Subcutaneous adipose tissue (tissue), 4 donors: ENCODE results near the gene LRRC32. TPM values are rescaled to one million over a fixed set of nuclear protein-coding genes. Genes with fewer than 3 reads are reported as not detected.

Experiments
- total RNA-seq, 4 donors: library from RNA; depleted of rRNA; stranded (reverse); fragments of >200 nt; gene quantifications; one replicate each; pipeline ENCODE4 v1.1.0, GENCODE V29; 2016
- TF ChIP-seq, protein P1 (sequence below): fragments of 450-650 bp; IDR thresholded peaks from one replicate; pipeline ENCODE4 v1.5.1; 2016; ENCODE audit warnings: low read depth, mild to moderate bottlenecking, control low read depth, antibody characterized with exemption, moderate library complexity

LRRC32 gene
- total RNA-seq, 4 donors from 2014 or later, result 30.1 to 93.6 (median 57.6) TPM

DNA sequence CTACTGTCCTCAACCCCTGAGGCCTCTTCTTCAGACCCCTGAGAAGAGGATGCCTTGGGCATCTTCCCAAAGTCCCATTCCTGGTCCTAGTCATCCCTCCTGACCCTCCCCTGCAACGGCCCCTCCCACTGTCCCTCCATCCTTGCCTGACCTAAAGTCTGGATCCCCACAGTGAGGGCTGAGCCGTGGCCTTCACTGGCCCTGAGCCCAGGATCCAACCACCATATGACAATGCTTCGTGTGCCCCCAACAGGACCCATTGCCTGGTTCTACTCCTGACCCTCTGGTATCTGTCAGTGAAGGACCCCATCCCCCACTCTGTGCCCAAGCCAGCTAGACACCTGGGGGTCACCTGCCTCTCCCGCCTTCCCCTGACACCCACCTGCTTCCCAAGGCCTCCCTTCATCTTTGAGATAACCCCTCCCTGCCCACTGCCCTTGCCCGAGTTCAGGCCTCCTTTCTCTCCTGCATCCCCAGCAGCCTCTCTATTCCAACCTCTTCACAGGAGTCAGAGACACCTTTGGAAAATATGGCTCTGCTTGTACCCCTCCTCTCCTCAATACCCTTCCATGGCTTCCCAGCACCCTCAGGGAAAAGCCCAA is 48.0 kb downstream of the LRRC32 start:
- TF ChIP-seq, protein P1, sequence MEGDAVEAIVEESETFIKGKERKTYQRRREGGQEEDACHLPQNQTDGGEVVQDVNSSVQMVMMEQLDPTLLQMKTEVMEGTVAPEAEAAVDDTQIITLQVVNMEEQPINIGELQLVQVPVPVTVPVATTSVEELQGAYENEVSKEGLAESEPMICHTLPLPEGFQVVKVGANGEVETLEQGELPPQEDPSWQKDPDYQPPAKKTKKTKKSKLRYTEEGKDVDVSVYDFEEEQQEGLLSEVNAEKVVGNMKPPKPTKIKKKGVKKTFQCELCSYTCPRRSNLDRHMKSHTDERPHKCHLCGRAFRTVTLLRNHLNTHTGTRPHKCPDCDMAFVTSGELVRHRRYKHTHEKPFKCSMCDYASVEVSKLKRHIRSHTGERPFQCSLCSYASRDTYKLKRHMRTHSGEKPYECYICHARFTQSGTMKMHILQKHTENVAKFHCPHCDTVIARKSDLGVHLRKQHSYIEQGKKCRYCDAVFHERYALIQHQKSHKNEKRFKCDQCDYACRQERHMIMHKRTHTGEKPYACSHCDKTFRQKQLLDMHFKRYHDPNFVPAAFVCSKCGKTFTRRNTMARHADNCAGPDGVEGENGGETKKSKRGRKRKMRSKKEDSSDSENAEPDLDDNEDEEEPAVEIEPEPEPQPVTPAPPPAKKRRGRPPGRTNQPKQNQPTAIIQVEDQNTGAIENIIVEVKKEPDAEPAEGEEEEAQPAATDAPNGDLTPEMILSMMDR, result no peak

DNA sequence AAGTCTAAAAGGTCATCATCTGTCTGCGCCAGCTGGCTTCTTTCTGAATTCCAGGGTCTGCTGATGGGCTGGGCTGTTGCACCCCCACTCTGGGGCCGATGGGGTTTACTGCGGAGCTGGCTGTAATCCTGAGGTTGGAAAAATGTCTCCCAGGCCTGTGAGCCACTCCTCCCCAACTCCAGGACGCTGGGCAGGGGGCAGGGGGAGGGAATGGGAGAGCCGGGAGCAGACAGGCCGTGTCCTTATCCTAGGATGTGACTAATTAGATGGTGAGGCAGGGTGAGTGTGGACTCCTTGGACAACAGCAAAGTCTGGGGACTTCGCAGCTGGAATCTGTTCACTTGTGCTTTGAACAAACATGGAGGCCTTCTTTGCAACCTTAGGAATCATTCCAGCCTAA is 48.7 kb downstream of the LRRC32 start:
- TF ChIP-seq, protein P1, result no peak

DNA sequence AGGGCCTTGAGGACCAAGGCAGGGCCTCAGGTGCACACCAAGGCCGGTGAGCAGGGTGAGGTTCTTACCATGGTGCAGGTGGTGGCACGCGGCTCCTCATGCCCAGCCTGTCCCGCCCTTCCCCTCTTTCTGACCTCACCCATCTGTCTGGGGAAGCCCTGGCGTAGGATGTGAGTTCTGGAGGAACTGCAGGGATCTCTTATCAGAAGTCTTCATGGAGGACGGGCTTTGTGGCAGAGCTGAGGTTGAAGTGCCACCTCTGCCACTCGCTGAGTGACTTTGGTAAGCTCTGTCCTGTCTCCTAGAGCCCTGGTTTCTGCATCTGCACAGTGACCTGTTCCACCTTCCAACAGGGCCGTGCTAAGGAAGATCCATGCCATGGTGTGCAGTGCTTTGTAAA is 49.1 kb downstream of the LRRC32 start:
- TF ChIP-seq, protein P1, result no peak

DNA sequence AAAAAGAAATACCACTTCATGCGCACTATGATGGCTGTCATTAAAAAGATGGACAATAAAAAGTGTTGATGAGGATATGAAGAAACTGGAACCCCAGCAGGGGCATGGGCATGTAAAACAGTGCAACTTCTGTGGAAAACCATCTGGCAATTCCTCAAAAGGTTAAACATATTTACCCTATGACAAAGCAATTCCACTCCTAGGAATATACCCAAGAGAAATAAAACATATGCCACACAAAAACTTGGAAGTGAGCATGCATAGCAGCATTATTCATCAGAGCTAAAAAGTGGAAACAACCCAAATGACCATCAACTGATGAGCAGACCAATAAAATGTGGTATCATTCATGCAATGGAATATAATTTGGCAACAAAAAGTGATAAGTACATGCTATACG is 50.1 kb downstream of the LRRC32 start:
- TF ChIP-seq, protein P1, result no peak

DNA sequence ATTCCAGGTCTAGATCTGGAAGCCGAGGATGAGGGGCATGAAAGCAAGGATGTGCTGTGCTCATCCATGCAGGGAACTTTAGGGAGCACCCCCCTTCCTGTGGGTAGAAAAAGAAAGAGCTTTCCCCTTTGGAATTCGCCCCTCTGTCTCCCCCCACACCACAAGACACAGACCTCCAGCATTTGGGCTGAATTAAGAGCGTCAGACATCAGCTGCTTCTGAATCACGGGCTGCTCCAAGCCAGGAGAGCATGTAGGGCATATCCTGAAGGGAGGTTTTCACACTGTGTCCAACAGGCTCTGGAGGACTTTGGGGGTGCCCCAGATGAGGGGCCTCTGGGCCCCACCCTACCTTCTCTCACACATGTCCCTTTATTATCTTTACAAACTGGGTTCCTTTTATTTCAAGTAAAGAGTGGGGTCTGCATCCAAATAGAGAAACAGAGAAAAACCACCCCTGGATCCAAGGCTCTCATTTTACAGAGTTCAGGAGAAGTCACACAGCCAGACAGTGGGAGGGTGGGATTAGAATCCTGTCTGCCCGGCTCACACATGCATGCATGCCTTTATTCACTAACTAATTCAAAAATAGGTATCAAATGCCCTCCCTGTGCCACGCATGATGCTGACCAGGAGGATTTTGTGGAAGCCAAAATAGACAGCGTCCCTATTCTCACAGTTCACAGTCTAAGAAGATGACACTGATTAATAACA is 52.8 kb downstream of the LRRC32 start:
- TF ChIP-seq, protein P1, result no peak

DNA sequence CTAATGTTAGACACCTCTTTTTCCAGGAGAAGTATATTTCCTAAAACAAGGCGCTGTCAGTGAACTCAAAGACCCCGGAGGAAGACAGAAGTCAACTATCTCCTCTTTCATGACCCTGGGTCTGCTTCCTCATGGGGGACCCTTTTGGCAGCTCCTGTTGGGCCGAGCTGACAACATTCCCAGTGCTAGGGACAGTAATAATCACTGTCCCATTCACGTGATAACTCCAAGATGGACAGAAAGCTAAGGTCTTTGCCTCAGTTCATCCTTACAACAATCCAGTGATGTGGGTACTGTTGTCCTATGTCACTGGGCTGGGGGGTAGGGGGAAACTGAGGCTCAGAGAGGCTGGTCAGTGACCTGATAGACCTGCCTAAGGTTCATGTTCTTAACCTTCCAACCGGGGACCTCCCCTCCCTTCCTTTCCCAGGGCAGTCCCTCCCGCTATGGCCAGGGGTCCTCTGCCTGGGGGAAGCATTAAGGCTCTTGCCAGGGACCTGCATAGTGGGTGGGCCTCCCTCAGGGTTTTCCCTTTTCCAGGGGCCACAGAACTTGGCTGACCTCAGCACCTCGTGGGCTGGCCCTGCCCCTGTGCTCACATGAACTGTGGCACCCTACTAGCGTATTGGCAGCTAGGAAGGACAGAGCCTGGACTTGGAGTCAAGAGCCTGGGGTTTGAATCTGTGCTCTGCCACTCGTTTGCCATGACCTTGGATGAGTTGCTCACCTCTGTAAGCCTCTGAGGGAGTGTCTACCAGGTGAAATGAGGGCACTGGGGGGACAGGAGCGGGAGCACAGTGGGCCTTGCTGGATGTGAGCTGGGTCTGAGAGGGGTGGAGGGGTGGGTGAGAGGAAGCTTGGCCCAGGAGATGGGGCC is 53.6 kb downstream of the LRRC32 start:
- TF ChIP-seq, protein P1, result no peak

DNA sequence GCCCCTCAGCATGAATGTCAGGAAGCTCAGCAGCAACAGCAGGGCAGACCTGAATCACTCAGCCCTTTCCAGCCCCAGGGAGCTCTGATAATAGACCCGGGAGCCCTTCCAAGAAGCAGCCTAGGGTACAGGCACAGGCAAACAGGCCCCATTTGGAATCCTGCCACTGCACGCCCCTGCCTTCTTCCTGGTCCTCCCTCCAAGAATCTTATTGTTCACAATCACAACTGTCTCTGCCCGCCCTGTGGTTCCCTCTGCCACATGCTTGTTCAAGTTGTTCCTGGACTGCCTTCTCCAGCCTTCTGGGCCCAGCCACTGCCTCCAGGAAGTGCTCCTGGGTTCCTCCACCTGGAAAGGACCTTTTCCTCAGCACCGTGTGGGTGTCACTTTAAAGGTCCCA is 54.6 kb downstream of the LRRC32 start:
- TF ChIP-seq, protein P1, result no peak
